Measurements from ENCODE around the gene NRG3.
"Not testable (repeated sequence)": the region's sequence is repeated elsewhere in the genome, so short reads cannot be mapped to it uniquely, and the experiment has no call there.

NRG3 gene

GRCh38 chr10:82625512-82626189, 750.7 kb downstream of the NRG3 start:
- no peak for DNase-seq

- DNase-seq: no peak
These were observed 753.4 kb downstream of the NRG3 start for GRCh38 chr10:82628373-82628772.

GRCh38 chr10:82643076-82643475, 768.1 kb downstream of the NRG3 start:
- DNase-seq: no peak

- no peak for DNase-seq
These were observed 768.6 kb downstream of the NRG3 start for GRCh38 chr10:82643601-82644000.

- no peak for DNase-seq
These were observed 770.2 kb downstream of the NRG3 start for GRCh38 chr10:82645221-82645620.

GRCh38 chr10:82653244-82654155, 778.5 kb downstream of the NRG3 start:
- DNase-seq: no peak

GRCh38 chr10:82660205-82660604, 785.2 kb downstream of the NRG3 start:
- no peak for DNase-seq

GRCh38 chr10:82660986-82661385, 786.0 kb downstream of the NRG3 start:
- DNase-seq: no peak

- no peak for DNase-seq
These were observed 786.7 kb downstream of the NRG3 start for GRCh38 chr10:82661701-82662100.

GRCh38 chr10:82668221-82668895, 793.4 kb downstream of the NRG3 start:
- DNase-seq: no peak

GRCh38 chr10:82674036-82674435, 799.0 kb downstream of the NRG3 start:
- no peak for DNase-seq

- DNase-seq: not testable (repeated sequence)
These were observed 802.9 kb downstream of the NRG3 start for GRCh38 chr10:82677932-82678331.

- DNase-seq: not testable (repeated sequence)
These were observed 803.5 kb downstream of the NRG3 start for GRCh38 chr10:82678451-82678850.

GRCh38 chr10:82680608-82681007, 805.6 kb downstream of the NRG3 start:
- no peak for DNase-seq

GRCh38 chr10:82683945-82684344, 809.0 kb downstream of the NRG3 start:
- no peak for DNase-seq

GRCh38 chr10:82685087-82685486, 810.1 kb downstream of the NRG3 start:
- DNase-seq: no peak

- DNase-seq: no peak
These were observed 816.2 kb downstream of the NRG3 start for GRCh38 chr10:82691211-82691610.

GRCh38 chr10:82692458-82692857, 817.5 kb downstream of the NRG3 start:
- DNase-seq: no peak

GRCh38 chr10:82721831-82722230, 846.8 kb downstream of the NRG3 start:
- no peak for DNase-seq

GRCh38 chr10:82722273-82722672, 847.3 kb downstream of the NRG3 start:
- DNase-seq: no peak

- no peak for DNase-seq
These were observed 861.3 kb downstream of the NRG3 start for GRCh38 chr10:82736305-82736704.

- no peak for DNase-seq
These were observed 862.6 kb downstream of the NRG3 start for GRCh38 chr10:82737549-82737948.

GRCh38 chr10:82738592-82738991, 863.6 kb downstream of the NRG3 start:
- DNase-seq: no peak

GRCh38 chr10:82742478-82742877, 867.5 kb downstream of the NRG3 start:
- no peak for DNase-seq

Data from stimulated activated CD4-positive, alpha-beta T cell treated with anti-CD3 and anti-CD28 coated beads, Interleukin-4, amount 100 ng/mL, for 1 hour (primary cell).